Urothelium cell line (cell line): ENCODE measurements around the gene COL23A1.

ENCODE experiments used
- DNase-seq: peaks from one replicate; pipeline ENCODE4 v3.0.0; 2011; ENCODE audit warnings: low spot score, mixed read lengths
- FAIRE-seq: peaks from 2 replicates; lab custom pipeline; 2011; peaks lifted over from hg19 to GRCh38; lab: Jason Lieb, UNC

Gene COL23A1

DNA sequence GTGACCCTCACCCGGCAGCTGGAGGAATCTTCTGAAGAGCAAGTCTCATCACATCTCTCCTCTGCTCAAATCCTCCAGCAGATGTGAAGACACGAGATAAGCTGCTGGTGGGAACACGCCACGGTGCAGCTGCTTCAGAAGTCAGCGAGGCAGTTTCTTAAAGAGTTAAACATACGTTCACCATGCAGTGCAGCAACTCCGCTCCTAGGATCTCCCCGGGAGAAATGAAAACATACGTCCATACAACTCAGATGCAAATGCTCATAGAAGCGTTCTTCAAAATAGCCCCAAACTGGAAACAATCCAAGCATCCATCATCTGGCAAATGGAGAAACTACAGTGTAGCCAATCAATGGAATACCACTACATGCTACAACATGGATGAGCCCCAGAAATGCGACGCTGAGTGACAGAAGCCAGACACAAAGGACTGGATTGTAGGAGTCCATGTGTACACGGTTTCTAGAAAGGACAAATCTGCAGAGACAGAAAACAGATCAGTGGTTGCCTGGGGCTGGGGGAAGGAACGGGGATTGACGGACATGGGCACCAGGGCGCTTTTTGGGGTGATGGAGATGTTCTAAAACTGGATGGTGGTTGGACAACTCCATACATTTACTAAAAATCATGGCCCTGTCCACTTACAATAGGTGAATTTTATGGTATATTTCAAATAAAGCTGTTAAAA is 150.6 kb downstream of the COL23A1 start:
- no peak for FAIRE-seq
- no peak for DNase-seq

DNA sequence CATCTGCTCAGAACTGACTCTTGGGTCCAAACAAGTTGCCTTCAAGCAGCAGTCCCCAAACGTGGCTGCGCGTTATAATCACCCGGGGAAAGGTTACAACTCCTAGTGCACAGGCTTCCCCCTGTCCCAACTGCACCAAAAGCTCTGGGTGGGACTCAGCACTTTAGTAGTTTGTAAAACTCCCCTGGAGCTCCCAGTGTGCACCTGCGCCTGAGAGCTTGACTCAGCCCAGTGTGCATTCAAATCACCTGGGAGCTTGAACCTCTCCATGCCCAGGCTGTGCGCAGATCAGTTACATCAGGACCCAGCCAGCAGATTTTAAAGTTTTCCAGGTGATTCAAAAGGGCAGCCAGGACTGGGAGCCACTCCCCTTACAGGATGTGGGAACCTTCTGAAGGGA is 151.4 kb downstream of the COL23A1 start:
- FAIRE-seq (no peak), DNase-seq (no peak)

DNA sequence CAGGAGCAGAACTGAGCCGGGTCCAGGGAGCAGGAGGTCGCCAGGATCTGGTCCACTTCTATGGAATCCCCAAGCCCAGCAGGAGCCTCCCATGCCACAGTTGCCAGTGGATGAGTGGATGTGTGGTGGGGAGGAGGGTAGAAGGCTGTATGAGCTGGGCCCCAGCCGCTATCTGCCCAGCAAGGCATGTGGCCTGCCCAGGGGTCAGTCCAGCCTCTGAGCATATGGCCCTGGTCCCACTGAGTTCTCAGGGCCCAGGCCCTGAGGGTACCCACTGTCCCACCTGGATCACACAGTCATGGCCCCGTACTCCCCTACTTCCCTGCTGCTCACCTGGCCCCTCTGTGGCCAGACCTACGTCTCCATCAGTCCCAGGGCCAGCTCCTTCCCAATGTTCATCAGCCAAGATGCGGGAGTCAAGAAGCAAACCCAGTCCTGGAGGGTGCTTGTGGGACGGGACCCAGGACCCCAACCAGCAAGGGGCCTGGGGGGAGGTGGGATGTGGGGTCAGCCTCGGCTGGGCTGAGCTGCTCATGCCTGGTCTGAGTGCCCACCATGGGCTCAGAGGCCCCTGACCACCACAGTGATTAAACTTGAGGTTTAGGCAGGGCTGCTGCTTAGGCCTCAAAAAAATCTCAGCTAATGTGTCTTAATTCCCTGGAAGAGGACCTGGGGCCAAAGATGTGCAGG is 152.7 kb downstream of the COL23A1 start:
- FAIRE-seq (no peak), DNase-seq (no peak)

DNA sequence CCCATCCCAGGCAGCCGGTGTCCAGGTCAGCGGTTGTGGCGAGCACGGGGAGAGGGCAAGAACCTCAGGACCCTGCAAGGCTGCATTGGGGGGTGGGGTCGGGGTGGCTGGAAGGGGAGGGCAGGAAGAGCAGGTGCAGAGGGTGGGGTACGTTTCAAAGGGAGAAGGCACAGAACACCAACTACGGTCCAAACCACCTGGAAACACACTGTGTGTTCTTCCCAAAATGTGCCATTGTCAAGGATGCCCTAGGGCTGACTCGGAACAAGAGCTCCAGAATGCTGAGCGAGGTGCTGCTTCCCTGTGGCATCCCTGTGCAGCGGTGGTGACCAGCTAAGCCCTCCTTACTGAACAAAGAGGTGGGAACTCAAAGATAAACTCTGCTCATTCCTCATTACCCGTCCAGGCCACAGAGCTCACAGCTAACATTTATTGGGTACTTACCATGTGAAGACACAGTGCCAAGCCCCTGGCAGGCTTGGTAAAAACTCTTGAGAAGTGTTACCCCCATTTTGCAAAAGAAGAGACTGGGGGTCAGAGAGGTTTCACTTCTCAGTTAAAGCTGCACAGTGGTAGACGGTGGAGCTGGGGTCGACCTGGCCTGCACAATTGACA is 153.8 kb downstream of the COL23A1 start:
- DNase-seq, result no peak
- FAIRE-seq, result no peak

DNA sequence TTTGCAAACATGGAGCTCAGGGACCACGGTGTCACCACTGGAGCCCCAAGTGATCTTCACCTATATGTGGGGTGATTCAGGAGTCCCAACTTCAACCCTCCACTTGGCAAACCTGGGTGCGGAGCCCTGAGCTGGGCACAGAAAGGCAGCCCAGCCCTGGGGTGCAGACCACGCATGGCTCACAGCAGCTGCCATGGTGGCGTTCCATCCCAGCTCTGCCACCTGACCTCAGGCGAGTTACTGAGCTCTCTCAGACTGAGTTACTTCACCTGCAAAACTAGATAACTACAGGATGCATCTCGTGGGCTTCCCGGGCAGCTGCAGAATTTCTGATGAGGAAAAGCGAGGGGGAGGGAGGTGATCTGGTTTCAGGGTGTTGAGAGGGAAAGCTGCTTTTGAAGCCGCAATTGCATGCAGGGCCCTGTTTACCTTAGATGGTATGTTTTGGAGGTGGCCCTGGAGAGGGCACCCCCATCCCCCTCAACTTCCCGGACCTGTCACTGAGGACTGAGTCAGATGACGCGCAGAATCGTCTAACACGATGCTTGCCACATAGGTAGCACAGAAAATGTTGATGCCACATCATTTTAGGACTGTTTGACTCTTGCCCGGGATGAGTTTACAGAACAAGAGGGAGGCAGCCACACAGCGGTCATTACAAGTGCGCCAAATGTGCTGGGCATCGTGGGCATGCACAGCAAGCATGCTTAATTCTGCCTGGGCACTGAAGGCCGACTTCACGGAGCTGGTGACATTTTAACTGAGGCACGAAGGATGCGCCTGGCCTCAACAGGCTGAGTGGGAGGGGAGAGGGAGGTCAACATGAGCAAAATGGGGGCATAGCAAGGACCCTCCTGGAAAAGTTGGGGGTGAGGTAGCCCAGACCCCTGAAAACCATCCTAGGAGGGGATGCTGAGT is 154.6 kb downstream of the COL23A1 start:
- FAIRE-seq, result no peak
- DNase-seq, result no peak

DNA sequence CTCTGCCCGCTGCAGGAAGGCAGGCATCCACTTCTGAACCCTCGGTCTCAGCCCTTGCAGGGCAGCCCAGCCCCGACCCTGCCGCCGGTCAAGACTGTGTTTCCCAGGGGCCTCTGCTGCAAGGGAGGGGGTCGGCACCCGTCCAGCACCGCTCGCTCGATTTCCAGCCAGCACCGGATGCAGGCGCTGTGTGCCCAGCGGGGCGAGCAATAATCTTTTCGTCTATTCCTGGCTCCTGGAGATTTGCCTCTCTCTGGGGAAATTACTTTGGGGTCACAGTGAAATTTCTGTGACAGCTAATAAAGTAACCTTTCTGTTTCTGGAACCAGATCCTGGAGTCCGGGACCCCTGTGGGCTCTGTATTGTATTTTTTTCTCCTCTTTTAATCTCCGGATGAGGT is 155.3 kb downstream of the COL23A1 start:
- DNase-seq, result no peak
- no peak for FAIRE-seq

DNA sequence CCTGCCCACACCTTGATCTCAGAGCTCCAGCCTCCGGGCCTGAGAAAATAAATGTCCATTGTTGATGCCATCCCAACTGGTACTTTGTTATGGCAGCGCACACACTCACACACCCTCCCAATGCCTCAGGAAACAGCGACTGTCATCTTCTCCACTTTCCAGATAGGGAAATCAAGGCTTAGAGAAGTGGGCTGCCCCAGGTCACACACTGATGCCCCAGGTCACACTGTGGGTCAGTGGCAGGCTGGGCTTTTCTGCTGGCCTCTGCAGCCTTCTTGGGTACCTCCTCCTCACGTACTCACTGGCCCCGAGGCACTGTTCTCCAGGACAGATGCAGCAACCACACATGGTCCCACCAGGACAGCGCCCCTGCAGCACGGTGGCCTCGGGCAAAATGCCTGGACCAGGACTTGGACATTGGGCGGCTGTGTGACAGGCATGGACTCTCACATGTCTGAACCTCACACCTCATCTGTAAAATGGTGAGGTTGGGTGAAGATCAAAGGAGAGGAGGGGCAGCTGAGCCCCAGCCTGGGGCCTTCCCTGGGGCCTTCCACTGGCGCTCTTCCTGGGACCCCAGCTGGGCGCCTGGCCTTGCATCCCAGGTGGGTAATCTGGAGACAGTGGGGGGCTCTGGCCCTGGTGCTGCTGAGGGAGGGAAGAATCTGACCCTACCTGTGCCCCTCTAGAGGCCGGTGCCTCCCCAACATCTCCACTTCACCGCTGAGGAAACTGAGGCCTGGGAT is 156.0 kb downstream of the COL23A1 start:
- DNase-seq (no peak), FAIRE-seq (no peak)

DNA sequence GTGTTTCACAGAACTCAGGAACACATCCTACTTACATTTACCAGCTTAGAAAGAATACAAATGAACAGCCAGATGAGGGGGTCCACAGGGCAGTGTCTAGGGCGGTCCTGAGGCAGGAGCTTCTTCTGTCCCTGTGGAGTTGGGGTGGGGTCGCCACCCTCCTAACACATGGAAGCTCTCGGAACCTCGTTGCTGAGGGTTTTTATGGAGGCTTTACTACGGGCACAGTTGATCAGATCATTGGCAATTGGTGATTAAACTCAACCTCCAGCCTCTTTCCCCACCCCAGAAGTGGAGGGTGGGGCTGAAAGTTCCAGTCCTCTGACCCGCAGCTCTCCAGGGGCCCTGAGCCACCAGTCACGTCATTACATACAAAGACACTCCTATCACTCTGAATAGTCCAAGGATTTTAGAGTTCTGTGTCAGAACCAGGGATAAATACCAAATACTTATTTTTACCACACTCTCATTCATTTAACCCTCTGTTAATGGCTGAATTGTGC is 156.9 kb downstream of the COL23A1 start:
- DNase-seq (no peak), FAIRE-seq (no peak)

DNA sequence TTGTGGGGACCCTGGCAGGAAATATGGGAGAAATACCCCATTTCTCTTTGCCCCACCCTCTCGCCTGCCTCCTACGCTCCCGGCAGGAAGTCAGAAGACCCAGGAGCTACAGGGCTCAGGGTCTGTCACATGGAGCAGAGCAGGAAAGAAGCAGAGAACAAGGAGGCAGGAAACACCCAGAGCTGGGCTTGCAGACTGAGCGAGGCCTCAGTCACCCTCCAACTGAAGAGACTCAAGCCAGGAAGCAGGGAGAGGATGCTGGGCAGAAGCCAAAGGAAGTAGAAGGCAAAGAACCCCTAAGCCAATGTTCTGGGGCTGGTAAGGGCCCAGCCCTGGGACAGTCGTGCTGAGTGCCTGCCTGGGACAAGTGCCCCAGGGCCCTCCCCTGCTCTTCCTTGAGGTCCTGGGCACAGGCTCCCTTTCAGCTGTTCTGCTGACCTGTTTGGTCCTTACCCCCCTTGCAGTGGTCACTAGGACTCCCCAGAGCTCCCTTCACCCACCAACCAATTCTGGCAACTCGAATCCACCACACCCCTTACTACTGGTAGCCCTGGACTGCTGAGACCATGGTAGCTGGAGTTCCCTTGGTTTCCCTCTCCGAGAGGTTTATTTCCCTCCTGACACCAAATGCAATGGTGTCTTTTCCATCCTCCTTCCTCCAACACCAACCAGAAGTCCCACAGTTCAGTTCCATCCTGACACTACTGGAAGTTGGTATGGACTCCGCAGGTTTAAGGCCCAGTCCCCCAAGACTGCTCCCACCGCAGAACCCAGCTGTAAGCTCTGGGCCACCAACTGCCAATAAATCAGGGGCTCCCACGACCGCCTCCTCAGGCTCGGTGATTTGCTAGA is 157.5 kb downstream of the COL23A1 start:
- DNase-seq (no peak), FAIRE-seq (no peak)

DNA sequence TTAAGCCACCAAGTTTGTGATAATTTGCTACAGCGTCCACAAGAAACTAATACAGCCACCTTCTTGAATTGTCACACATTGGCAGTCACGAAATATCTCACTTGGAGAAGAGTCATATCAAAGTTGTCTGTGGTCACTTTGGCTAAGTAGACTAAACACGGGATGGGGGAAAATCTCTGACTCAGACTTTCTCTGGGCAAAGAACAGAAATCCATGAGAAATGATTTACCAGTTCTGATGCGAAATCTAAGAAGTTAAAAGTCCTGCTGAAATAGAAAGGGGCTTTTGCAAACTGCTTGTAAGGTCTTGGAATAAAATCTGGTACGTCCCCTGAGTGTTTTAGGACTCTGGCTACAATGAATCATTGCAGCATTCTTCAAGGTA is 158.4 kb downstream of the COL23A1 start:
- FAIRE-seq (no peak), DNase-seq (no peak)

DNA sequence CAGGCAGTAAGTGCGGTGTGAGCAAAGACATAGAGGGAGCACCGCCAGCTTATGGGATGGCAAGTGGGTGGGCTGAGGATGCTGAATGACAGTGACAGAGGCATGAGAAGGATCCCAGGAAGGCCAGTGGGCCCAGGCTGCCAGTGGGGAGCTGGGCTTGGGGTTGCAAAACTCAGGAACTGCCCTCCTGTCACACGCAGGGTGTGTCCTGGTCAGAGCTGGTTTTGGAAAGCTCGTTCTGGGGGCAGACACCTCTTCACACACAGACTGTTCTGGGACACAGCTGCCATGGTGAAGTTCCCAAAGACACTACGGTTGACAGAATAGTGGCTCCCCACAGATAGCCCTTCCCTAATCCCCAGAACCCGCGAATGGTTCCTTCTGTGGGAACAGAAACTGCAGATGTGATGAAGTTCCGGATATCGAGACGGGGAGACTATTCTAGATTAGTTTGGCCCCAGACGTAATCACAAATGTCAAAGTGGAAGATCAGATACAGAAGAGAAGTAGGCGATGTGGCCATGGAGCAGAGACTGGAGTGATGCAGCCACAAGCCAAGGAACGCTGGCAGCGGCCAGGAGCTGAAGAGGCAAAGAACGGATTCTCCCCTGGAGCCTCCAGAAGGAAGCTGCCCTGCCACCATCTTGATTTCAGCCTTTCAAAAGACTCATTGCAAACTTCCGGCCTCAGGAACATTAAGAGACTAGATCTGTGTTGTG is 159.0 kb downstream of the COL23A1 start:
- FAIRE-seq, result no peak
- DNase-seq, result no peak

DNA sequence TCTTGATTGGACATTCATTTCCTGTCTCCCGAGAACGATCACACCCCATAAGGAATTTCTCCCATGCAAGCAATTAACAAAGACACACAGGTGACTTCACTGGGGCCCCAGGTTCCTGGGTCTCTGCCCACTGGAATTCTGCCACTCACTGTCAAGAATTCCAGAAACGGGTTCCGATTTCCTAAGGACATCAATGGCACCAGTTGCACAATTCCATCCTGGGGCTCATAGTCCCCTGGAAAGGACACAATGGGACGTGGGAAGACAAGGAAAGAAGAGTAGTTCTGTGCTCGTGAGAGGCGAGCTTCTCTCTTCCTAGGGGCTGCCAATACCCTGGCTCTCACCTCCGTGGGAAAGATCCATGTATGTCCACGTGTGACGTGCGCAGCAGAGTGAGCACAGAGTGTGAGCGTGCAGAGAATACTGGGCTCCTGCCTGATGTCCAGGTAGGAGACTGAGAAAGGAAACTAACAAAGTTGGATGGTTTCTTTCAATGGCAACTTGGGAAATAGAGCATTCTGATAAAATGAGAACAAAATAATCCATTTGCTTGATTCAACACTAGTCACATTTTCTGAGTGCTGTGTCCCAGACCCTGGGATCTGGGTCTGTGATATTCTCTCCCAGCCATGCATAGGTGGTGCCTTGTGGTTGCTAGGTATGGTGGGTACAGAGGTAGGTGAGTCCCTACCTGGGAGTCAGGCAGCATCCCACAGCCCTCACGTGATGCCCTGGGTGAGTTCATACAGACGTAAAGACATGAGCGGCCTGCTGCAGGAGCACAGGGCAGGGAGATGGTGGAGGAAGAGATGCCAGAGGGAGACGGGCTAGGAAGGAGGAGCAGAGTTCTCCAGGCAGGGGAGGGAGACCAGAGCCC is 159.8 kb downstream of the COL23A1 start:
- no peak for DNase-seq
- no peak for FAIRE-seq

DNA sequence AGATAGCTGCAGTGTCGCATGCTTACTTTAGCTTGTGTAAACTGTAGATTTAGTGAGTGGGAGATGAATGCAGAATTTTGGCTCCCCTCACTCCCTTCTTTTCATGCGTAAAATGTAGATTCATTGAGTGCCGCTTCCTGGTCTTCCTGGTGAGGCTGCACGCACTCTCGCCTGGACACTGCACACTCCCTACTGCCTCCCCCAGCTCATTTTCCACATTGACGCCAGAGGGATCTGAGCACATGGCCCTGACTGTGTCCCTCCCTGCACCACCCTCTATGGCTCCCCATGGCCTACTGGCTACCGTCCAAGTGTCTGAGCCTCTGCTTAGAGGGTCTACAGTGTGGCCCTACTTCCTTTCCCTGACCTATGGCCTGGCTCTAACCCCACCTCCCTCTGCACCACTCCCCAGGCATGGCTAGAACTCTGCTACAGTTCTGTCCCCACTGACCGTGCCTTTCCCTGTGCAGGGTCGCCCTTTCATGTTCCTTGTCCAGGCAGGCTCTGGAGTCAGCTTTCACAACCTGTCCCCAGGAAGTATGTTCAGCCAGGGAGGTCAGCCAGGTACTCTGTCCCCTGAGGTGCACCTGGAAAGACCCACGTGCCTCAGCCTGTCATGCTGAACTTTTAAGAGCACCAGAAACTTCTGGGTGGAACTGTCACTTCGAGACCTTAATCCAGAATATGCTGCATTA is 160.6 kb downstream of the COL23A1 start:
- no peak for FAIRE-seq
- DNase-seq, result no peak

DNA sequence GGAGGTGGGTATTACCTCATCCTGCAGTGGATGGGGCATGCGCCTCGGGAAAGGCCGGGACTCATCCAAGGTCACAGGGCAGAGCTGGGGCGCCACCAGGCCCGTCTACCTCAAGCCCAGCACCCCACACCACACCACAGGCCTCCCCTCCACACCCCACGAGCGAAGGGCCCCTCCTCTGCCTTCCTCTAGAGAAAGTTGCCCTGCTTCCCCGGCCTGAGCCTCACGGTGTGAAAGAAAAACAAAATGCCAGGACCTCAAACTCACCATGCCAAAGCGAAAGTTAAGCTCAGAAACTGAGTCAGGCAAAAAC is 161.1 kb downstream of the COL23A1 start:
- FAIRE-seq, result no peak

DNA sequence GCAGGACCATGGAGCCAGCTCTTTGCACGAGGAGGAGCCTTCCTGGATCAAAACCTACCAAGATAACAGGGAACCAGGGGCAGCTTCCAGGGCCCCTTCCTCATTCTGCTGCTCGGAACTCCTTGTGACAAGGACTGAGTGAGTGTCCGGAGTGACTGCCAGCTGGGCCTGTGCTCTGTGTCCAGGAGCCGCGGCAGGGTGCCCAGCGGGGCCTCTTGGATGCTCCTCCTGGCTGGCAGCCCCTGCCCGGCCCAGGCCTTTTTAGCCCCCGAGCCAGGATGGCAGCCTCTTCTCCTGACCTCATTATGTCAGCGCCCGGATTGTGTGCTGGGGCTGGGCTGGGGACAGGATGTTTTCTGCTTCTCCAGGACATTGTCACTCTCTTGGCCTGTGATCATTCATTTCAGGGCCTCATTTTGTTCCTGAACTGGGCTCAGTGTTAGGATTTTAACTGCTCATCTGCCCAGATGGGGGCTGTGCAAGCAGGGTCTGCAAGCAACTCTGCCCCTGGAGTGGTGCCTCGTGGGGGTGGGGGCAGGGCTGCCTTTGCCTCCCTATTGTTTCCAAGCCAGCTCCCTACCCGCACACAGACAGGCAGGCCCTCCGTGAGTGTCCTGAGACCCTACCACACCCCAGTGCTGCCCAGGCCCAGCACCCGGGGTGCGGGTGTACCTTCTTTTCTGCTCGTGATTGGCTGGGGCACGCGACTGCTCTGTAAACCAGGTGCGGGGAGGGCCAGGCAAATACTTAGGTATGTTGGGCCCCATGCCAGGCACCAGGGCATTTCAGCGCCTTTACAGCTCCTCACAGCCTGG is 161.6 kb downstream of the COL23A1 start:
- DNase-seq (no peak), FAIRE-seq (no peak)

More for the DNA sequence above, 161.1 kb downstream of the COL23A1 start:
- no peak for DNase-seq

DNA sequence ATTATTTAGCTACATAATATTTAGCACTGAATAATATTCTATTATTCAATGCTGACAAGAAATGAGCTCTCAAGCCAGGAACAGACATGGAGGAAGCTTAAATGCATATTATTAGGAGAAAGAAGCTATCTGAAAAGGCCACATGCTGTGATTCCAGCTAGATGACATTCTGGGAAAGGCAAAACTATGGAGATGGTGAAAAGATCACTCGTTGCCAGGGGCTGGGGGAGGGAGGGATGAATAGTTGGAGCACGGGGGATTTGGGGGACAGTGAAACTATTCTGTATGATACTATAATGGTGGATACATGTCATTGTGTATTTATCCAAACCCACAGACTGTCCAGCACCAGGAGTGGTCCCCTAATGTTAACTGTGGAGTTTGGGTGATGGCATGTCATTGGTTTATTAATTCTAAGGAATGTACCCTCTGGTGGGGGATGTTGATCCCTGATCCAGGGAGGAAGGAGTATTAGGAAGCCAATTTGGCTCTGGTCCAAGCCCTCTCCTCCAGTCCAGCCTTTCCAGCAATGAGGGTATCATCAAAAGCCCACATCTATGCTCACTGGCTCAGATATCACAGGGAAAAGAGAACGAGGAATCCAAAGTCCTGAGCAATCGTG is 162.5 kb downstream of the COL23A1 start:
- DNase-seq (no peak), FAIRE-seq (no peak)
